Measurements from ENCODE around the gene NCAPD3. TPM values are rescaled to one million over a fixed set of nuclear protein-coding genes. Genes with fewer than 3 reads are reported as not detected.

The NCAPD3 gene
- total RNA-seq: 100 to 1,000 TPM in 1 of 2 donors, 10 to 100 TPM in 1; 77.5 to 103 TPM

GRCh38 chr11:134223836-134224709 lies at the start of gene NCAPD3, which contains the start of gene VPS26B:
Gene NCAPD3, minus strand, starts transcription at chr11:134223967. Its CDS starts 41 bp downstream, at chr11:134223926.
Gene VPS26B, plus strand, starts transcription at chr11:134224671. Its CDS starts 452 bp downstream, at chr11:134225123.
- H3K27me3 Mint-ChIP-seq: no peaks in the 10 kb centered on the region
- peak; percentile 83 for ATAC-seq (replicated peaks)
- peak within 1 kb of the TSS; percentile 98 for H3K27ac Mint-ChIP-seq
- peaks cover 34% of the 10 kb centered on the region for H3K4me1 Mint-ChIP-seq
- H3K9me3 Mint-ChIP-seq: no peaks in the 10 kb centered on the region
- peaks cover 53% of the 10 kb centered on the region for H3K36me3 Mint-ChIP-seq (ENCODE audit: low read depth)
- peak within 1 kb of the TSS; percentile 96 for H3K4me3 Mint-ChIP-seq

GRCh38 chr11:134273317-134273712 lies 49.5 kb upstream of the NCAPD3 start:
- ATAC-seq (replicated peaks): no peak
- H3K27ac Mint-ChIP-seq: peak overlapping the region; percentile 38
- peaks cover 29% of the 10 kb centered on the region for H3K4me1 Mint-ChIP-seq
- peak overlapping the region; percentile 97 for H3K4me3 Mint-ChIP-seq
- no peaks in the 10 kb centered on the region for H3K27me3 Mint-ChIP-seq
- no peaks in the 10 kb centered on the region for H3K9me3 Mint-ChIP-seq
- H3K36me3 Mint-ChIP-seq (ENCODE audit: low read depth): no peaks in the 10 kb centered on the region

GRCh38 chr11:134272381-134273316 lies 48.9 kb upstream of the NCAPD3 start:
- Mint-ChIP-seq H3K4me1 (peaks cover 29% of the 10 kb centered on the region), H3K4me3 (peak overlapping the region; percentile 97), H3K36me3 (ENCODE audit: low read depth) (no peaks in the 10 kb centered on the region), H3K9me3 (no peaks in the 10 kb centered on the region), H3K27me3 (no peaks in the 10 kb centered on the region), H3K27ac (peak overlapping the region; percentile 59)
- ATAC-seq (replicated peaks): no peak

GRCh38 chr11:134271978-134272377 lies 48.2 kb upstream of the NCAPD3 start:
- no peak for ATAC-seq (replicated peaks)
- H3K27me3 Mint-ChIP-seq: no peaks in the 10 kb centered on the region
- H3K4me1 Mint-ChIP-seq: peaks cover 26% of the 10 kb centered on the region
- H3K36me3 Mint-ChIP-seq (ENCODE audit: low read depth): no peaks in the 10 kb centered on the region
- no peak overlapping the region for H3K4me3 Mint-ChIP-seq
- H3K27ac Mint-ChIP-seq: peak overlapping the region; percentile 59
- no peaks in the 10 kb centered on the region for H3K9me3 Mint-ChIP-seq

- peaks cover 27% of the 10 kb centered on the region for H3K4me1 Mint-ChIP-seq
- no peak overlapping the region for H3K27ac Mint-ChIP-seq
These were observed 46.5 kb upstream of the NCAPD3 start for GRCh38 chr11:134270250-134270714.

GRCh38 chr11:134267966-134268365 lies 44.2 kb upstream of the NCAPD3 start:
- Mint-ChIP-seq H3K4me1 (peaks cover 20% of the 10 kb centered on the region), H3K27me3 (no peaks in the 10 kb centered on the region), H3K4me3 (no peak overlapping the region), H3K9me3 (no peaks in the 10 kb centered on the region), H3K36me3 (ENCODE audit: low read depth) (peaks cover 17% of the 10 kb centered on the region), H3K27ac (no peak overlapping the region)
- ATAC-seq (replicated peaks): no peak

More at GRCh38 chr11:134270250-134270714, 46.5 kb upstream of the NCAPD3 start:
- ATAC-seq (replicated peaks): peak; percentile 48
- H3K9me3 Mint-ChIP-seq: no peaks in the 10 kb centered on the region
- H3K36me3 Mint-ChIP-seq (ENCODE audit: low read depth): peaks cover 3% of the 10 kb centered on the region
- H3K27me3 Mint-ChIP-seq: no peaks in the 10 kb centered on the region
- H3K4me3 Mint-ChIP-seq: peak overlapping the region; percentile 69

GRCh38 chr11:134267461-134267860 lies 43.7 kb upstream of the NCAPD3 start:
- Mint-ChIP-seq H3K27ac (no peak overlapping the region), H3K27me3 (no peaks in the 10 kb centered on the region), H3K9me3 (no peaks in the 10 kb centered on the region), H3K36me3 (ENCODE audit: low read depth) (peaks cover 22% of the 10 kb centered on the region), H3K4me3 (no peak overlapping the region), H3K4me1 (peaks cover 20% of the 10 kb centered on the region)
- ATAC-seq (replicated peaks): no peak

- Mint-ChIP-seq H3K4me1 (peaks cover 20% of the 10 kb centered on the region), H3K36me3 (ENCODE audit: low read depth) (peaks cover 28% of the 10 kb centered on the region), H3K9me3 (no peaks in the 10 kb centered on the region), H3K27ac (peak overlapping the region; percentile 73), H3K4me3 (no peak overlapping the region), H3K27me3 (no peaks in the 10 kb centered on the region)
- ATAC-seq (replicated peaks): no peak
These were observed 43.1 kb upstream of the NCAPD3 start for GRCh38 chr11:134266841-134267251.

- Mint-ChIP-seq H3K27me3 (no peaks in the 10 kb centered on the region), H3K36me3 (ENCODE audit: low read depth) (peaks cover 30% of the 10 kb centered on the region), H3K4me3 (no peak overlapping the region), H3K9me3 (no peaks in the 10 kb centered on the region), H3K27ac (peak overlapping the region; percentile 73), H3K4me1 (peaks cover 17% of the 10 kb centered on the region)
- no peak for ATAC-seq (replicated peaks)
These were observed 42.7 kb upstream of the NCAPD3 start for GRCh38 chr11:134266440-134266839.

GRCh38 chr11:134264966-134265764 lies 41.4 kb upstream of the NCAPD3 start:
- H3K4me3 Mint-ChIP-seq: no peak overlapping the region
- no peaks in the 10 kb centered on the region for H3K9me3 Mint-ChIP-seq
- no peaks in the 10 kb centered on the region for H3K27me3 Mint-ChIP-seq
- peaks cover 8% of the 10 kb centered on the region for H3K4me1 Mint-ChIP-seq
- no peak for ATAC-seq (replicated peaks)
- H3K36me3 Mint-ChIP-seq (ENCODE audit: low read depth): peaks cover 36% of the 10 kb centered on the region
- peak overlapping the region; percentile 73 for H3K27ac Mint-ChIP-seq

- Mint-ChIP-seq H3K27me3 (no peaks in the 10 kb centered on the region), H3K27ac (no peak overlapping the region), H3K4me3 (no peak overlapping the region), H3K9me3 (no peaks in the 10 kb centered on the region), H3K36me3 (ENCODE audit: low read depth) (peaks cover 60% of the 10 kb centered on the region), H3K4me1 (peaks cover 8% of the 10 kb centered on the region)
- peak; percentile 59 for ATAC-seq (replicated peaks)
These were observed 38.1 kb upstream of the NCAPD3 start for GRCh38 chr11:134261626-134262488.

- Mint-ChIP-seq H3K9me3 (no peaks in the 10 kb centered on the region), H3K4me3 (no peak overlapping the region), H3K36me3 (ENCODE audit: low read depth) (peaks cover 60% of the 10 kb centered on the region), H3K4me1 (peaks cover 4% of the 10 kb centered on the region), H3K27ac (no peak overlapping the region), H3K27me3 (no peaks in the 10 kb centered on the region)
- no peak for ATAC-seq (replicated peaks)
These were observed 37.2 kb upstream of the NCAPD3 start for GRCh38 chr11:134260983-134261382.

GRCh38 chr11:134260503-134260902 lies 36.7 kb upstream of the NCAPD3 start:
- Mint-ChIP-seq H3K36me3 (ENCODE audit: low read depth) (peaks cover 60% of the 10 kb centered on the region), H3K9me3 (no peaks in the 10 kb centered on the region), H3K4me3 (no peak overlapping the region), H3K27me3 (no peaks in the 10 kb centered on the region), H3K27ac (no peak overlapping the region), H3K4me1 (peaks cover 4% of the 10 kb centered on the region)
- no peak for ATAC-seq (replicated peaks)

All from activated T-helper 17 cell treated with anti-CD3 and anti-CD28 coated beads, Interleukin-2, amount 50 U/mL, for 72 hours (primary cell).